Neutrophil (primary cell): Measurements from ENCODE around the gene MECR.
"Not testable (repeated sequence)": the region's sequence is repeated elsewhere in the genome, so short reads cannot be mapped to it uniquely, and the experiment has no call there.

ENCODE experiments used
- H3K27ac ChIP-seq: fragments of 200-600 bp; sonication (generic); 2 replicates; pipeline ENCODE4 v1.5.1; 2016; ENCODE audit warnings: mild to moderate bottlenecking, moderate library complexity
- H3K27me3 ChIP-seq: fragments of 200-600 bp; sonication (generic); 2 replicates; pipeline ENCODE4 v1.6.0; 2016; ENCODE audit warnings: mild to moderate bottlenecking
- H3K36me3 ChIP-seq: fragments of 200-600 bp; sonication (generic); 2 replicates; pipeline ENCODE4 v1.5.1; 2017
- H3K4me1 ChIP-seq, 2 experiments: fragments of 200-600 bp in 1 of 2; sonication (generic) in 1 of 2; 1 replicate in 1 of 2; 2 replicates in 1 of 2; pipeline versions ENCODE4 v1.5.1 to v1.6.1; 2013 to 2016; ENCODE audit warnings: low read depth in 1 of 2, low read length in 1 of 2, mild to moderate bottlenecking in 1 of 2, moderate library complexity in 1 of 2; ENCODE audit not compliant: control insufficient read depth in 1 of 2, insufficient read depth in 1 of 2
- H3K4me3 ChIP-seq, 2 experiments: fragments of 200-600 bp in 1 of 2; sonication (generic) in 1 of 2; 1 replicate in 1 of 2; 2 replicates in 1 of 2; pipeline ENCODE4 v1.5.1; 2013 to 2016; ENCODE audit warnings: low read depth in 1 of 2, low read length in 1 of 2, mild to moderate bottlenecking in 1 of 2, moderate library complexity in 1 of 2
- H3K9me3 ChIP-seq: fragments of 200-600 bp; sonication (generic); 2 replicates; pipeline ENCODE4 v1.5.1; 2016
- TF ChIP-seq, protein P1 (sequence below): fragments of 200-600 bp; sonication (generic); IDR thresholded peaks from 2 replicates; pipeline ENCODE4 v1.5.1; 2016; ENCODE audit warnings: antibody characterized with exemption

Gene MECR

DNA sequence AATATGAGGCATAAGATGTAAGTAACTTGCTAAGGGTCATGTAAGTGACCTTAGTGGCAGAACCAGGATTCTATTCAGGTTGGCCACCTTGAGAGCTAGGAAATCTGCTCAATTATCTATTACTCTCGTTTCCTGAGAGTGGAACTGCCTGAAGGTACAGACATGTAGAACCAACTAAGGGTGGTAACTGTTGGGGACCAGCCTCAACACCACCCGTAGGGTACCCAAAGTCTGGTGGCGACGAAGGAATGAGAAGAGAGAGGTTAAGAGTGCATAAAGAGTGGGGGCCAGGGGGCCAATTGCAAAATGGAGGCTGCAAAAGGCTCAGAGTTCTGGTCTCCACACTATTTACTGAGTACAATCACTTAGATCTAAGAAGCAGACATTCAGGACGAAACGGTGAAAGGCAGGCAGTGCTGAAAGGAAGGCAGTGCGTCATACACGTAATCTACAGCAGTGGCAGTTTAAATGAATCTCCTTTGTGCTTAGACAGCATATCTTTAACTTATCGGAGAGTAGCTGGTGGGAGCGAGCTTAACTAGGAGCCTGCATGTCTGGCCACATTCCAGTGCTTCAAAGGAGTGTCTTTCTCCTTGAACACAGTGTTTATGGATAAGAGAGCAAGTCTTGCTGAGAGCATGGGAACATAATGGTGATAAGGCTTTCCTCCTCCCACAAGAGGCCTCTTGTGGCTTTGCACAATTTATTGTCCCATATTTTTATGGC, 74.0 kb downstream of the MECR start:
- Histone ChIP-seq H3K4me1 (peaks cover 0 to 10% of the 10 kb centered on the region in 2 experiments), H3K4me3 (no peak overlapping the region), H3K27me3 (no peaks in the 10 kb centered on the region), H3K9me3 (no peaks in the 10 kb centered on the region), H3K27ac (no peak overlapping the region), H3K36me3 (peaks cover 85% of the 10 kb centered on the region)
- TF ChIP-seq, protein P1, sequence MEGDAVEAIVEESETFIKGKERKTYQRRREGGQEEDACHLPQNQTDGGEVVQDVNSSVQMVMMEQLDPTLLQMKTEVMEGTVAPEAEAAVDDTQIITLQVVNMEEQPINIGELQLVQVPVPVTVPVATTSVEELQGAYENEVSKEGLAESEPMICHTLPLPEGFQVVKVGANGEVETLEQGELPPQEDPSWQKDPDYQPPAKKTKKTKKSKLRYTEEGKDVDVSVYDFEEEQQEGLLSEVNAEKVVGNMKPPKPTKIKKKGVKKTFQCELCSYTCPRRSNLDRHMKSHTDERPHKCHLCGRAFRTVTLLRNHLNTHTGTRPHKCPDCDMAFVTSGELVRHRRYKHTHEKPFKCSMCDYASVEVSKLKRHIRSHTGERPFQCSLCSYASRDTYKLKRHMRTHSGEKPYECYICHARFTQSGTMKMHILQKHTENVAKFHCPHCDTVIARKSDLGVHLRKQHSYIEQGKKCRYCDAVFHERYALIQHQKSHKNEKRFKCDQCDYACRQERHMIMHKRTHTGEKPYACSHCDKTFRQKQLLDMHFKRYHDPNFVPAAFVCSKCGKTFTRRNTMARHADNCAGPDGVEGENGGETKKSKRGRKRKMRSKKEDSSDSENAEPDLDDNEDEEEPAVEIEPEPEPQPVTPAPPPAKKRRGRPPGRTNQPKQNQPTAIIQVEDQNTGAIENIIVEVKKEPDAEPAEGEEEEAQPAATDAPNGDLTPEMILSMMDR = no peak

DNA sequence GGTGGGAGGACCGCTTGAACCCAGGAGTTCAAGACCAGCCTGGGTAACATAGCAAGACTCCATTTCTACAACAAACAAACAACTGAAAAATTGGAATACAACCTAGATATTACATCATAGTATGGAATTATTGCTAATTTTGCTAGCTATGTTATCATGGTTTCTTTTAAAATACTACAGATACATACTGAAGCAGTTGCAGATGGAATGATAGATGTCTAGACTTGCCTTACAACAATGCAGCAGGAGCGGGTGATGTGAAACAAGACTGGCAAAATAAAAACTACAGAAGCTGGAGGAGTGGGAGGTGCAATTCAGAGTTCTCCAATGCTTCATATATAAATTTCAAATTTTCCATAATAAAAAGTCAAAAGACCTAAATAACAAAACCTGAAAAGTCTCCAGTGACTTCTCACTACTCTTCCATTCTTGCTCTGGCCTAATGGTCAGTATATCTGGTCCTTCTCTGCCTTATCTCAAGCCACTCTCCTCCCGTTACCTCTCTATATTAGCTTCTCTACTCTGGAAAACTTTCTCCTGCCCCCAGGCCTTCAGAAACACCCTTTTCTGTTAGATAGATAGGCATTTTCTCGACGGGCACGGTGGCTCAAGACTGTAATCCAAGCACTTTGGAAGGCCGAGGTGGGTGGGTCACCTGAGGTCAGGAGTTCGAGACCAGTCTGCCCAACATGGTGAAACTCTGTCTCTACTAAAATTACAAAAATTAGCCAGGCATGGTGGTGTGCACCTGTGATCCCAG, 78.5 kb downstream of the MECR start:
- peaks cover 98% of the 10 kb centered on the region for H3K36me3 ChIP-seq
- no peaks in the 10 kb centered on the region for H3K4me1 ChIP-seq
- TF ChIP-seq, protein P1 = no peak
- H3K27ac ChIP-seq = no peak overlapping the region
- peaks cover 9% of the 10 kb centered on the region for H3K9me3 ChIP-seq
- H3K4me3 ChIP-seq = no peak overlapping the region
- H3K27me3 ChIP-seq = no peaks in the 10 kb centered on the region

DNA sequence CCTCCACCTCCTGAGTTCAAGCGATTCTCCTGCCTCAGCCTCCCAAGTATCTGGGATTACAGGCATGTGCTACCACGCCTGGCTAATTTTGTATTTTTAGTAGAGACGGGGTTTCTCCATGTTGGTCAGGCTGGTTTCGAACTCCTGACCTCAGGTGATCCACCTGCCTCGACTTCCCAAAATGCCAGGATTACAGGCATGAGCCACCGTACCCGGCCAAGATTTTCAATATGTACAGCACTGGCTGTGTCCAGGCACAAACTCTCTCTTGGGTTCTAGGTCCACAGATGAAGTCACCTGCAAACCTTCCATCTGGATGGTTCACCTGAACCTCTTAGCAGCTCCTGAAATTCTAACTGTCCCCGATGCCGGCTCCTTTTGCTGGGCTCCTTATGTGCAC, 80.4 kb downstream of the MECR start:
- H3K27me3 ChIP-seq, H3K4me3 ChIP-seq, H3K9me3 ChIP-seq: not testable (repeated sequence)

DNA sequence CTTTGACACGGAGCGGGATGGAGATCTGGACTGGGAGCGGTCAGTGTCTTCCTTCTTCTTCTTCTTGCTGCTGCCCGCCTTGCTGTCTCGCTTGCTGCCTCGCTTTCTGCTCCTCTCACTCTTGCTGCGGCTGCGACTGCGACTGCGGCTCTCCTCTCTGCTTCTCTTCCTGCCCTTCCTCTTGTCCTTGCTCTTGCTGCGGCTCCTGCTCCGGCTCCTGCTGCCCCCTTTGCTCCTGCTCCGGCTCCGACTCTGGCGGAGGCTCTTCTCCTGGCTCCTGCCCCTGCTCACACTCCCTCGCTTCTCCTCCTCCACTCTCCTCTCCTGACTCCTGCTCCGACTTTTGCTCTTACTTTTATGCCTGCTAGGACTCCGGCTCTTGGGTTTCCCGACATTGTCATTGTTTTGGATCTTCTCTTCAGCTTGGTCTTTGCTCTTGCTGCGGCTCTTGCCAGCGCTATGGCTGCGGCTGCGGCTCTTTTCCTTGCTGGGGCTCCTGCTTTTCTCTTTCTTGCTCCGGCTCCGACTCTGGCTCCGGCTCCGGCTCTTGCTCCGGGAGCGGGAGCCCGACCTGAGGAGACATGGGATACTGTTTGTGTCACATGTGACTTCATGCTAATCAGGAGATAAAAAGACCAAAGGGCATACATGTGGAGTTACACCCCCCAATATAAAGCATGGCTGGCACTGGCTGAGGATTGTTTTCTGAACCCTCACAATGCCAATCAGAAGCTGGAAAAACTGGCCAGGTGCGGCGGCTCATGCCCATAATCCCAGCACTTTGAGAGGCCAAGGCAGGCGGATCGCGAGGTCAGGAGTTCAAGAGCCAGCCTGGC, 81.9 kb downstream of the MECR start:
- H3K27me3 ChIP-seq = no peaks in the 10 kb centered on the region
- peaks cover 99% of the 10 kb centered on the region for H3K36me3 ChIP-seq
- TF ChIP-seq, protein P1 = no peak
- no peak overlapping the region for H3K27ac ChIP-seq
- H3K4me1 ChIP-seq = no peaks in the 10 kb centered on the region
- peaks cover 9% of the 10 kb centered on the region for H3K9me3 ChIP-seq
- no peak overlapping the region for H3K4me3 ChIP-seq

More for the DNA sequence above, 80.4 kb downstream of the MECR start:
- not testable (repeated sequence) for H3K27ac ChIP-seq, H3K4me1 ChIP-seq
- peaks cover 100% of the 10 kb centered on the region for H3K36me3 ChIP-seq

DNA sequence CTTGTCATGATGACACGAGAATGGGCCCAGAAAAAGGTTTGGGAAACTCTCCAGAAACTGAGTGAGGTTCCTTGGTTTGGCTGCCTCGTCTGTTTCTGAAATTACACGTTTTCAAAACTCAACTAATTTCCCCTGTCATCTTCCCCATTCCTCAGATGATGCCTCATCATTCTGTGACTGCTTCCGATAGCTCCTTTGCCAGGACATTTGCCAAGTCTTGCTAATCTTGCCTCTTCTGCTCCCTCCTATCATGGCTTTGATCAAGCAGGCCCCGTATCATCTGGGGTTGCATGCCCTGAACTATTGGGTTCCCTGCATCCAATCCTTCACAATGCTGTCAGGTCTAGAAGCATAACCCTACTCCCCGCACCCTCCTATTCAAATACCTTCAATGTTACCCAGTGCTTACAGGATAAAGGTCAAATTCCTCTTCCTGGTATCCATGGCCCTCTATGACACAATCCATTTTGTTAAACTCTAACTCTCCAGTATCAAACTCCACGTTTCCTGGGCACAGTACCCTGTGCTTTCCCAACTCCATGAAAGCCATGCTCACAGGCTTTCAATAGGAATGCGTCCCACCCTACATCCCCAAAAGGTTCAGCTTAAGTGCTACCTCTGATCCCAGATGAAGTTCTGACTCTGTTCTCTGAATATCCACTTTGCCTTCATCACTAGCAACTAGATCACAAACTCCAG, 84.8 kb downstream of the MECR start:
- Histone ChIP-seq H3K27me3 (no peaks in the 10 kb centered on the region), H3K36me3 (peaks cover 70% of the 10 kb centered on the region), H3K27ac (no peak overlapping the region), H3K4me1 (no peaks in the 10 kb centered on the region), H3K9me3 (peaks cover 9% of the 10 kb centered on the region), H3K4me3 (no peak overlapping the region)
- TF ChIP-seq, protein P1 = no peak
